HCT116 (cell line): ENCODE measurements around the gene NFIC. TPM values are rescaled to one million over a fixed set of nuclear protein-coding genes. Genes with fewer than 3 reads are reported as not detected.

Experiments used
- ATAC-seq: fragments of 200-7000 bp; cut with Tn5 transposase; 2 replicates; pipeline ENCODE4 v1.9.1; 2020; ENCODE audit warnings: mild to moderate bottlenecking, moderate library complexity
- BruUV-seq: library from RNA; stranded (reverse); fragments of 400-500 nt; replicated peaks from 2 replicates; lab custom pipeline; 2021; lab: Mats Ljungman, UMichigan
- CTCF ChIA-PET: fragments of 300-600 bp; sonication (Branson Sonifier 250); formaldehyde crosslinking; loops from one replicate; lab custom pipeline; 2021; ENCODE audit warnings: antibody characterized with exemption; lab: Charles Lee
- POLR2A ChIA-PET: fragments of 300-600, 350-600 bp; sonication (Branson Sonifier 250); formaldehyde crosslinking; loops from one replicate; lab custom pipeline; 2021; ENCODE audit warnings: antibody characterized with exemption; lab: Charles Lee
- RAD21 ChIA-PET, 2 experiments: fragments of 300-600 bp; sonication (Branson Sonifier 250); formaldehyde crosslinking; loops; one replicate each; lab custom pipeline; 2023; ENCODE audit warnings: low total read pairs in 2 of 2; ENCODE audit not compliant: uncharacterized antibody in 2 of 2, unreplicated experiment in 2 of 2, low non-redundant PET in 1 of 2; lab: Charles Lee
- DNase-seq: peaks from one replicate; pipeline ENCODE4 v3.0.0-alpha.2; 2010; ENCODE audit warnings: low read depth, low spot score
- H2AFZ ChIP-seq: fragments of 200-600 bp; shearing (Covaris generic), sonication (generic); 2 replicates; pipeline ENCODE4 v1.6.1; 2017; ENCODE audit warnings: low read depth, mixed run types, mixed read lengths, antibody characterized with exemption, low read length; ENCODE audit not compliant: poor library complexity, severe bottlenecking
- H3K27ac ChIP-seq: 2 replicates; pipeline ENCODE4 v1.5.1; 2012; ENCODE audit warnings: low read depth, low read length
- H3K27me3 ChIP-seq: fragments of 200-600 bp; sonication (generic); 2 replicates; pipeline ENCODE4 v1.6.1; 2016; ENCODE audit warnings: mixed run types, low read length, mixed read lengths; ENCODE audit not compliant: insufficient read depth
- H3K36me3 ChIP-seq, 2 experiments: fragments of 200-500 bp in 1 of 2; fragments of 200-600 bp in 1 of 2; sonication (Bioruptor generic) in 1 of 2; sonication (generic) in 1 of 2; 2 replicates each; pipeline versions ENCODE4 v1.5.1 to v1.6.1; 2014 to 2016; ENCODE audit warnings: low read length in 2 of 2, inconsistent platforms in 1 of 2, mixed read lengths in 1 of 2, mixed run types in 1 of 2; ENCODE audit not compliant: insufficient read depth in 2 of 2, control insufficient read depth in 1 of 2
- H3K4me1 ChIP-seq, 2 experiments: fragments of 200-600 bp in 1 of 2; sonication (generic) in 1 of 2; 2 replicates each; pipeline versions ENCODE4 v1.5.1 to v1.6.1; 2012 to 2017; ENCODE audit warnings: low read length in 2 of 2, inconsistent platforms in 1 of 2, mild to moderate bottlenecking in 1 of 2, mixed read lengths in 1 of 2, mixed run types in 1 of 2, moderate library complexity in 1 of 2; ENCODE audit not compliant: insufficient read depth in 2 of 2, control insufficient read depth in 1 of 2
- H3K4me2 ChIP-seq: fragments of 200-600 bp; sonication (generic); 2 replicates; pipeline ENCODE4 v1.6.1; 2017; ENCODE audit warnings: mixed run types, low read length, mixed read lengths
- H3K4me3 ChIP-seq, 2 experiments: fragments of 200-600 bp in 1 of 2; sonication (generic) in 1 of 2; replicated peaks in 1 of 2; 2 replicates each; pipeline ENCODE4 v1.5.1; 2011 to 2016; ENCODE audit warnings: low read length in 2 of 2, control low read depth in 1 of 2, low read depth in 1 of 2, mild to moderate bottlenecking in 1 of 2, mixed read lengths in 1 of 2, mixed run types in 1 of 2
- H3K79me2 ChIP-seq: fragments of 200-600 bp; sonication (generic); 2 replicates; pipeline ENCODE4 v1.6.1; 2017; ENCODE audit warnings: mild to moderate bottlenecking, mixed run types, low read length, moderate library complexity, mixed read lengths; ENCODE audit not compliant: insufficient read depth
- H3K9ac ChIP-seq: fragments of 200-600 bp; sonication (generic); 2 replicates; pipeline ENCODE4 v1.6.1; 2016; ENCODE audit warnings: low read length, mixed read lengths
- H3K9me2 ChIP-seq: fragments of 200-600 bp; sonication (generic), shearing (Covaris generic); 2 replicates; pipeline ENCODE4 v1.6.1; 2017; ENCODE audit warnings: mixed run types, mild to moderate bottlenecking, moderate library complexity; ENCODE audit not compliant: insufficient read depth
- H3K9me3 ChIP-seq, 2 experiments: fragments of 200-500 bp in 1 of 2; fragments of 200-600 bp in 1 of 2; sonication (Bioruptor generic) in 1 of 2; sonication (generic) in 1 of 2; 2 replicates each; pipeline ENCODE4 v1.6.1; 2014 to 2017; ENCODE audit warnings: low read length in 2 of 2, mixed read lengths in 2 of 2, inconsistent platforms in 1 of 2, low read depth in 1 of 2, mild to moderate bottlenecking in 1 of 2, mixed run types in 1 of 2, moderate library complexity in 1 of 2; ENCODE audit not compliant: control insufficient read depth in 1 of 2, insufficient read depth in 1 of 2
- H4K20me1 ChIP-seq: fragments of 200-600 bp; sonication (generic), shearing (Covaris generic); 2 replicates; pipeline ENCODE4 v1.6.1; 2017; ENCODE audit warnings: mixed run types, mild to moderate bottlenecking, moderate library complexity; ENCODE audit not compliant: insufficient read depth
- ATF3 ChIP-seq: IDR thresholded peaks from 2 replicates; pipeline ENCODE4 v1.6.1; 2012
- CBX3 ChIP-seq: IDR thresholded peaks from 2 replicates; pipeline ENCODE4 v1.6.1; 2012; ENCODE audit warnings: low read depth
- ELF1 ChIP-seq: IDR thresholded peaks from 2 replicates; pipeline ENCODE4 v1.6.1; 2012; ENCODE audit warnings: low read depth, borderline replicate concordance
- EZH2 ChIP-seq: fragments of 200-600 bp; sonication (generic); IDR thresholded peaks from 2 replicates; pipeline ENCODE4 v1.6.1; 2017; ENCODE audit warnings: antibody characterized with exemption, mixed run types
- FOSL1 ChIP-seq: IDR thresholded peaks from 2 replicates; pipeline ENCODE4 v1.6.1; 2012; ENCODE audit warnings: low read depth
- JUND ChIP-seq: IDR thresholded peaks from 2 replicates; pipeline ENCODE4 v1.6.1; 2012
- MAX ChIP-seq: IDR thresholded peaks from 2 replicates; pipeline ENCODE4 v1.6.1; 2012
- POLR2A ChIP-seq: IDR thresholded peaks from 2 replicates; pipeline ENCODE4 v1.7.0; 2011; ENCODE audit warnings: borderline replicate concordance; ENCODE audit not compliant: insufficient read depth, insufficient read length; ENCODE audit errors: extremely low read depth
- POLR2AphosphoS5 ChIP-seq: IDR thresholded peaks from 2 replicates; pipeline ENCODE4 v1.6.1; 2011; ENCODE audit warnings: mild to moderate bottlenecking, low read depth, low read length, moderate library complexity
- RAD21 ChIP-seq: IDR thresholded peaks from 2 replicates; pipeline ENCODE4 v1.6.1; 2012; ENCODE audit warnings: low read depth, mild to moderate bottlenecking
- SP1 ChIP-seq: IDR thresholded peaks from 2 replicates; pipeline ENCODE4 v1.6.1; 2012; ENCODE audit warnings: low read depth
- SRF ChIP-seq: IDR thresholded peaks from 2 replicates; pipeline ENCODE4 v1.6.1; 2012; ENCODE audit warnings: low read depth
- TCF7L2 ChIP-seq: IDR thresholded peaks from 2 replicates; pipeline ENCODE4 v1.7.0; 2011; ENCODE audit warnings: borderline replicate concordance, inconsistent platforms; ENCODE audit not compliant: insufficient read depth, insufficient read length; ENCODE audit errors: extremely low read depth
- YY1 ChIP-seq: IDR thresholded peaks from 2 replicates; pipeline ENCODE4 v1.6.1; 2011; ENCODE audit warnings: low read length, low read depth, moderate library complexity, mild to moderate bottlenecking; ENCODE audit not compliant: insufficient replicate concordance; ENCODE audit errors: extremely low read depth
- ZBTB33 ChIP-seq: IDR thresholded peaks from 2 replicates; pipeline ENCODE4 v1.6.1; 2011; ENCODE audit warnings: mild to moderate bottlenecking, low read length, moderate library complexity; ENCODE audit not compliant: insufficient replicate concordance; ENCODE audit errors: extremely low read depth
- ZFX ChIP-seq: fragments of 450-650 bp; IDR thresholded peaks from 2 replicates; pipeline ENCODE4 v1.6.1; 2017
- ZNF274 ChIP-seq: fragments of 200-500 bp; sonication (Bioruptor generic); IDR thresholded peaks from 2 replicates; pipeline ENCODE4 v1.6.1; 2014; ENCODE audit warnings: mild to moderate bottlenecking, low read depth, low read length, inconsistent platforms
- intact Hi-C: fragments of 100-400 bp; cut with micrococcal nuclease; formaldehyde crosslinking; loops from 2 replicates; pipeline ENCODE4 v1.10.0; 2022
- total RNA-seq: library from RNA; stranded (reverse); gene quantifications from one replicate; pipeline ENCODE4 v1.2.1, GENCODE V29; 2021; ENCODE audit not compliant: unreplicated experiment

The NFIC gene
- total RNA-seq, 1 experiment from 2014 or later = 116 TPM

- BruUV-seq = no TSS peak
- POLR2A ChIA-PET = interaction anchor here (0.6 to 1.1 kb wide), 2 partner anchors 15 to 1222 kb away, joined by 3 to 4 read pairs; no protein-coding TSS in a partner anchor
- no peak overlapping the region for H3K4me2 ChIP-seq
- no peaks in the 10 kb centered on the region for H3K27me3 ChIP-seq
- DNase-seq = no peak
- peaks cover 77% of the 10 kb centered on the region for H3K79me2 ChIP-seq
- no peak overlapping the region for H3K4me3 ChIP-seq
- peaks cover 16 to 48% of the 10 kb centered on the region in 2 experiments for H3K4me1 ChIP-seq
- RAD21 ChIA-PET = no interaction called here
- peak overlapping the region; percentile 13; the same call in 1 of the 2 replicates for H3K9ac ChIP-seq
- H3K36me3 ChIP-seq = no peaks in the 10 kb centered on the region
- intact Hi-C loops = no loop called here
- no peak overlapping the region for H3K27ac ChIP-seq
- TF ChIP-seq ATF3 (no peak), ELF1 (no peak), ZFX (no peak), RAD21 (no peak), TCF7L2 (no peak), JUND (no peak), FOSL1 (no peak), CBX3 (no peak), ZBTB33 (no peak), EZH2 (no peak), YY1 (no peak), ZNF274 (no peak), SRF (no peak), POLR2AphosphoS5 (no peak), MAX (no peak), SP1 (no peak), POLR2A (no peak)
- no peak for ATAC-seq
- H2AFZ ChIP-seq = no peak overlapping the region
- no peaks in the 10 kb centered on the region for H3K9me2 ChIP-seq
- H4K20me1 ChIP-seq = no peaks in the 10 kb centered on the region
- no peaks in the 10 kb centered on the region for H3K9me3 ChIP-seq
- CTCF ChIA-PET = no interaction called here
Observed at GRCh38 chr19:3363841-3364500, 2.4 kb upstream of the NFIC start.
